Muscle layer of colon (tissue), 2 donors: ENCODE results near the gene GALT.

Experiments used
- H3K27ac ChIP-seq: one replicate; pipeline ENCODE4 v1.7.0; 2013; ENCODE audit warnings: low read depth, mild to moderate bottlenecking, low read length, moderate library complexity
- H3K27me3 ChIP-seq, 2 donors: one replicate each; pipeline ENCODE4 v1.7.0; 2013; ENCODE audit warnings: low read length in 2 of 2, mild to moderate bottlenecking in 2 of 2; ENCODE audit not compliant: insufficient read depth in 2 of 2, control insufficient read depth in 1 of 2
- H3K36me3 ChIP-seq: one replicate; pipeline ENCODE4 v1.7.0; 2013; ENCODE audit warnings: mild to moderate bottlenecking, low read length; ENCODE audit not compliant: insufficient read depth
- H3K4me1 ChIP-seq: one replicate; pipeline ENCODE4 v1.7.0; 2013; ENCODE audit warnings: mild to moderate bottlenecking, low read length; ENCODE audit not compliant: insufficient read depth
- H3K4me3 ChIP-seq, 2 donors: one replicate each; pipeline ENCODE4 v1.7.0; 2013; ENCODE audit warnings: low read length in 2 of 2, low read depth in 1 of 2, mild to moderate bottlenecking in 1 of 2, moderate library complexity in 1 of 2
- H3K9ac ChIP-seq: one replicate; pipeline ENCODE4 v1.7.0; 2013; ENCODE audit warnings: low read length
- H3K9me3 ChIP-seq: one replicate; pipeline ENCODE4 v1.7.0; 2013; ENCODE audit warnings: mild to moderate bottlenecking, low read length
- donor health status: abdominal sarcoma.
- donor health status: Adenocarcinoma of cecum.

GALT gene

GRCh38 chr9:34689512-34689911 lies 43.0 kb downstream of the GALT start:
- Histone ChIP-seq H3K4me3 (no peak overlapping the region), H3K27me3 (no peaks in the 10 kb centered on the region), H3K27ac (no peak overlapping the region), H3K36me3 (no peaks in the 10 kb centered on the region), H3K4me1 (no peaks in the 10 kb centered on the region), H3K9me3 (no peaks in the 10 kb centered on the region), H3K9ac (no peak overlapping the region)

- no peaks in the 10 kb centered on the region for H3K4me1 ChIP-seq
Observed at GRCh38 chr9:34690983-34691935, 44.8 kb downstream of the GALT start, which contains the start of gene CCL19. Gene CCL19, minus strand, starts transcription at chr9:34691276. Its CDS starts 137 bp downstream, at chr9:34691139.

GRCh38 chr9:34691936-34692315 lies 45.5 kb downstream of the GALT start:
- Histone ChIP-seq H3K27ac (no peak overlapping the region), H3K9ac (no peak overlapping the region), H3K4me1 (no peaks in the 10 kb centered on the region), H3K36me3 (no peaks in the 10 kb centered on the region), H3K4me3 (no peak overlapping the region), H3K9me3 (no peaks in the 10 kb centered on the region), H3K27me3 (no peaks in the 10 kb centered on the region)

More at GRCh38 chr9:34690983-34691935, 44.8 kb downstream of the GALT start, which contains the start of gene CCL19:
- H3K27ac ChIP-seq: no peak within 1 kb of the TSS
- H3K27me3 ChIP-seq: no peaks in the 10 kb centered on the region
- H3K4me3 ChIP-seq: no peak within 1 kb of the TSS
- no peaks in the 10 kb centered on the region for H3K9me3 ChIP-seq
- no peaks in the 10 kb centered on the region for H3K36me3 ChIP-seq
- H3K9ac ChIP-seq: no peak within 1 kb of the TSS

GRCh38 chr9:34693560-34693959 lies 47.1 kb downstream of the GALT start:
- Histone ChIP-seq H3K9me3 (no peaks in the 10 kb centered on the region), H3K36me3 (no peaks in the 10 kb centered on the region), H3K27me3 (no peaks in the 10 kb centered on the region), H3K4me1 (no peaks in the 10 kb centered on the region), H3K4me3 (no peak overlapping the region), H3K9ac (no peak overlapping the region), H3K27ac (no peak overlapping the region)

- Histone ChIP-seq H3K9me3 (no peaks in the 10 kb centered on the region), H3K9ac (no peak overlapping the region), H3K4me3 (no peak overlapping the region), H3K4me1 (no peaks in the 10 kb centered on the region), H3K36me3 (no peaks in the 10 kb centered on the region), H3K27ac (no peak overlapping the region), H3K27me3 (no peaks in the 10 kb centered on the region)
Observed at GRCh38 chr9:34694811-34695210, 48.3 kb downstream of the GALT start.
